ENCODE measurements around the gene TXNDC11. TPM values are rescaled to one million over a fixed set of nuclear protein-coding genes. Genes with fewer than 3 reads are reported as not detected.

The TXNDC11 gene
- total and polyA plus RNA-seq, 9 of the 15 experiments (the other 6 are each of a cell fraction or from before 2014, with no cell fraction given): 0.66 to 32.6 (median 26.2) TPM

DNA sequence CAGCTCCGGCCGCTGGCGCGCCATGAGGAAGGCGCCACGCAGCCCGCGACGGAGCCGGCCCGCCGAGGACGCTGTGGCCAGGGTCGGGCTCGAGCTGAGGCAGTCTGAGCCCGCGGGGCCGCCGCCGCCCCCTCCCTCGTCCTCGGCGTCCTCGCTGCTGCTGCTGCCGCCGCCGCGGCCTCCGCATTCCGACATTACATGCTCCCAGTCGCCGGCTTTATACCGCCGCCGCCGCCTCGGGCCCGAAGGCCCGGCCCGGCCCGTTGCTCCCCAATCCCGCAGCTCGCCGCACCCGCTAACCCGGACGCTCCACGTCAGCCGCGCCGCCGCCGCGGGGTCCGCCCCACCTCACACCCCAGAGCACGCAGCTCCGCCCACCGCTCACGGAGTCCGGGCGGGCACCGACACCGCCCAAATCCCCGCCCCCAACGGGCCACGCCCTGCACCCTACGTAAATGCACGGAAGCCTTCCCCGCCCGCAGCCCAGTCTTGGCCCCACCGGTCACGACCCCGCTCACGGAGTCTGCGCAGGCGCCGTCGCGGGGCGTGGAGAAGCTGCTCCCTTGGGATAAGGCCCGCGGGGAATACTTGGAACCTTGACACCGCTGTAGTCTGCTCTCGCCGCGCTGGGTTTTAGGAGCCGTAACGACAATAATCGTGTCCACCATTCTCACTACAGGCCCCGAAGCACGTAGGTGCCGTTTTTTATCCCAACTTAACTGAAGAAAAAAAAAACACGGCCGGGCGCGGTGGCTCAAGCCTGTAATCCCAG lies at the start of gene TXNDC11 (continued):
- TF ChIP-seq FUS (optimal IDR thresholded peaks at IDR 0.05; ENCODE audit: low read depth, low read length): peak; percentile 78
- peak; percentile 95 for TF ChIP-seq RBFOX2 (IDR thresholded peaks at IDR 0.05; ENCODE audit: low read depth, low read length)
- no peak for TF ChIP-seq ELF2 (CRISPR knock-in tag; IDR thresholded peaks at IDR 0.05)
- peak; percentile 26; the same call in 1 of the 2 replicates for TF ChIP-seq TCF7 (IDR thresholded peaks at IDR 0.05; ENCODE audit: borderline replicate concordance)
- TF ChIP-seq RBM25 (IDR thresholded peaks at IDR 0.05; ENCODE audit: low read depth, low read length, severe bottlenecking): peak; percentile 77
- TF ChIP-seq HDGF (IDR thresholded peaks at IDR 0.05): peak; percentile 77; the same call in 1 of the 2 replicates
- TF ChIP-seq ZC3H8 (IDR thresholded peaks at IDR 0.05): no peak
- peak; percentile 90; the same call in 1 of the 2 replicates for TF ChIP-seq ILF3 (IDR thresholded peaks at IDR 0.05; ENCODE audit: borderline replicate concordance)
- 0 out of 2 replicates have a peak, but pooled peaks have one; percentile 61 for TF ChIP-seq TARDBP (IDR thresholded peaks at IDR 0.05)
- TF ChIP-seq SMARCA4 (IDR thresholded peaks at IDR 0.05): peak; percentile 40; the same call in 1 of the 2 replicates
- TF ChIP-seq, protein P1, sequence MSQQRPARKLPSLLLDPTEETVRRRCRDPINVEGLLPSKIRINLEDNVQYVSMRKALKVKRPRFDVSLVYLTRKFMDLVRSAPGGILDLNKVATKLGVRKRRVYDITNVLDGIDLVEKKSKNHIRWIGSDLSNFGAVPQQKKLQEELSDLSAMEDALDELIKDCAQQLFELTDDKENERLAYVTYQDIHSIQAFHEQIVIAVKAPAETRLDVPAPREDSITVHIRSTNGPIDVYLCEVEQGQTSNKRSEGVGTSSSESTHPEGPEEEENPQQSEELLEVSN (IDR thresholded peaks at IDR 0.05; ENCODE audit: borderline replicate concordance in 1 of 2, extremely low read depth in 1 of 2, insufficient read depth in 1 of 2, insufficient read length in 1 of 2, low read depth in 1 of 2, low read length in 1 of 2, poor library complexity in 1 of 2, severe bottlenecking in 1 of 2): peak in 1 of 2 experiments; percentile 10
- peak; percentile 92 for TF ChIP-seq SP1 (CRISPR knock-in tag; IDR thresholded peaks at IDR 0.05)
- TF ChIP-seq TAF1 (IDR thresholded peaks at IDR 0.05; ENCODE audit: control insufficient read depth, extremely low read depth, insufficient read depth, low read length, severe bottlenecking): peak; percentile 65
- TF ChIP-seq GABPB2 (CRISPR knock-in tag; conservative IDR thresholded peaks at IDR 0.05): no peak
- TF ChIP-seq CCNT2 (IDR thresholded peaks at IDR 0.05; ENCODE audit: borderline replicate concordance, extremely low read depth, insufficient read length, low read depth, low read length): peak; percentile 96
- peak; percentile 74 for TF ChIP-seq CREB1 (IDR thresholded peaks at IDR 0.05)
- peak; percentile 81; the same call in 1 of the 2 replicates for TF ChIP-seq CREB1 (CRISPR knock-in tag; IDR thresholded peaks at IDR 0.05)
- 0 out of 2 replicates have a peak, but pooled peaks have one; percentile 6 for TF ChIP-seq SOX6 (IDR thresholded peaks at IDR 0.05)
- TF ChIP-seq CREM (IDR thresholded peaks at IDR 0.05; ENCODE audit: low read depth): peak; percentile 89
- 0 out of 2 replicates have a peak, but pooled peaks have one; percentile 1 for TF ChIP-seq ZNF121 (CRISPR knock-in tag; conservative IDR thresholded peaks at IDR 0.05)
- TF ChIP-seq, protein P2, sequence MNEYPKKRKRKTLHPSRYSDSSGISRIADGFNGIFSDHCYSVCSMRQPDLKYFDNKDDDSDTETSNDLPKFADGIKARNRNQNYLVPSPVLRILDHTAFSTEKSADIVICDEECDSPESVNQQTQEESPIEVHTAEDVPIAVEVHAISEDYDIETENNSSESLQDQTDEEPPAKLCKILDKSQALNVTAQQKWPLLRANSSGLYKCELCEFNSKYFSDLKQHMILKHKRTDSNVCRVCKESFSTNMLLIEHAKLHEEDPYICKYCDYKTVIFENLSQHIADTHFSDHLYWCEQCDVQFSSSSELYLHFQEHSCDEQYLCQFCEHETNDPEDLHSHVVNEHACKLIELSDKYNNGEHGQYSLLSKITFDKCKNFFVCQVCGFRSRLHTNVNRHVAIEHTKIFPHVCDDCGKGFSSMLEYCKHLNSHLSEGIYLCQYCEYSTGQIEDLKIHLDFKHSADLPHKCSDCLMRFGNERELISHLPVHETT (CRISPR knock-in tag; conservative IDR thresholded peaks at IDR 0.05 in 1 of 2, IDR thresholded peaks at IDR 0.05 in 1 of 2): peak in 1 of 2 experiments; percentile 82; a peak in 2 of 4 replicates
- peak; percentile 33; the same call in 1 of the 2 replicates for TF ChIP-seq MED1 (CRISPR knock-in tag; IDR thresholded peaks at IDR 0.05; ENCODE audit: borderline replicate concordance)
- peak; percentile 67; the same call in 1 of the 2 replicates for TF ChIP-seq SAFB (IDR thresholded peaks at IDR 0.05; ENCODE audit: borderline replicate concordance, low read depth, low read length)
- peak; percentile 75 for TF ChIP-seq HMGN3 (IDR thresholded peaks at IDR 0.05; ENCODE audit: borderline replicate concordance, extremely low read depth, insufficient read length, low read depth, low read length)
- TF ChIP-seq, protein P3, sequence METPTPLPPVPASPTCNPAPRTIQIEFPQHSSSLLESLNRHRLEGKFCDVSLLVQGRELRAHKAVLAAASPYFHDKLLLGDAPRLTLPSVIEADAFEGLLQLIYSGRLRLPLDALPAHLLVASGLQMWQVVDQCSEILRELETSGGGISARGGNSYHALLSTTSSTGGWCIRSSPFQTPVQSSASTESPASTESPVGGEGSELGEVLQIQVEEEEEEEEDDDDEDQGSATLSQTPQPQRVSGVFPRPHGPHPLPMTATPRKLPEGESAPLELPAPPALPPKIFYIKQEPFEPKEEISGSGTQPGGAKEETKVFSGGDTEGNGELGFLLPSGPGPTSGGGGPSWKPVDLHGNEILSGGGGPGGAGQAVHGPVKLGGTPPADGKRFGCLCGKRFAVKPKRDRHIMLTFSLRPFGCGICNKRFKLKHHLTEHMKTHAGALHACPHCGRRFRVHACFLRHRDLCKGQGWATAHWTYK (CRISPR knock-in tag; IDR thresholded peaks at IDR 0.05): peak; percentile 41
